Measurements from ENCODE around the gene SMPDL3A. TPM values are rescaled to one million over a fixed set of nuclear protein-coding genes. Genes with fewer than 3 reads are reported as not detected.

Gene SMPDL3A
- total and polyA plus RNA-seq, 9 donors: 3.5 to 14.1 (median 7.9) TPM

DNA sequence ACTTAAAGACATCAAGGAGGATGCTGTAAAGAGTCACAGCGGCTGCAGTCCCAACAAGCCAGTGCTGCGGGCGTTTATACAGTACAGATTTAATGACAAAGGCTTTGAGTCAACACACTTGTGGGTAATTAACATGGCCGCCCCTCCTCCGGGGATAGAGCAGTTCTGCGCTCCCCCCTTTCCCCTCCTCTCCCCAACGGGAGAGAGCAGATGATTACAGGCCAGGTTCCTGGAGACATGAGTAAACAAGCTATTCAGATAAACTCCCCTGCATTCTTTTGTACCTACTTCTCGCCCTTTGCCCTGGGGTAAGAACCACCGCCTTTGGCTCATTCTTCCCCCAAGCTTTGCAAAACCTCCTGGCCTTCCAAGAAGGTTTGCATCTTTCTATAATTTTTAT, 33.2 kb upstream of the SMPDL3A start:
- 55 to 69% (median 64%) methylated on average over 9 of the region's 9 CpGs for WGBS, 3 donors
- Histone ChIP-seq H3K27me3 (no peaks in the 10 kb centered on the region), H3K27ac (no peak overlapping the region), H3K36me3 (no peaks in the 10 kb centered on the region), H3K4me3 (no peak overlapping the region), H3K9me3 (no peaks in the 10 kb centered on the region), H3K4me1 (ENCODE audit: insufficient read depth) (no peaks in the 10 kb centered on the region)
- no peak for DNase-seq
- intact Hi-C loops (cut with DNase I): no loop called here
- TF ChIP-seq EP300 (IDR thresholded peaks at IDR 0.05): no peak
- TF ChIP-seq, protein P1, sequence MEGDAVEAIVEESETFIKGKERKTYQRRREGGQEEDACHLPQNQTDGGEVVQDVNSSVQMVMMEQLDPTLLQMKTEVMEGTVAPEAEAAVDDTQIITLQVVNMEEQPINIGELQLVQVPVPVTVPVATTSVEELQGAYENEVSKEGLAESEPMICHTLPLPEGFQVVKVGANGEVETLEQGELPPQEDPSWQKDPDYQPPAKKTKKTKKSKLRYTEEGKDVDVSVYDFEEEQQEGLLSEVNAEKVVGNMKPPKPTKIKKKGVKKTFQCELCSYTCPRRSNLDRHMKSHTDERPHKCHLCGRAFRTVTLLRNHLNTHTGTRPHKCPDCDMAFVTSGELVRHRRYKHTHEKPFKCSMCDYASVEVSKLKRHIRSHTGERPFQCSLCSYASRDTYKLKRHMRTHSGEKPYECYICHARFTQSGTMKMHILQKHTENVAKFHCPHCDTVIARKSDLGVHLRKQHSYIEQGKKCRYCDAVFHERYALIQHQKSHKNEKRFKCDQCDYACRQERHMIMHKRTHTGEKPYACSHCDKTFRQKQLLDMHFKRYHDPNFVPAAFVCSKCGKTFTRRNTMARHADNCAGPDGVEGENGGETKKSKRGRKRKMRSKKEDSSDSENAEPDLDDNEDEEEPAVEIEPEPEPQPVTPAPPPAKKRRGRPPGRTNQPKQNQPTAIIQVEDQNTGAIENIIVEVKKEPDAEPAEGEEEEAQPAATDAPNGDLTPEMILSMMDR (IDR thresholded peaks at IDR 0.05): no peak
- TF ChIP-seq POLR2A (IDR thresholded peaks at IDR 0.05): no peak

DNA sequence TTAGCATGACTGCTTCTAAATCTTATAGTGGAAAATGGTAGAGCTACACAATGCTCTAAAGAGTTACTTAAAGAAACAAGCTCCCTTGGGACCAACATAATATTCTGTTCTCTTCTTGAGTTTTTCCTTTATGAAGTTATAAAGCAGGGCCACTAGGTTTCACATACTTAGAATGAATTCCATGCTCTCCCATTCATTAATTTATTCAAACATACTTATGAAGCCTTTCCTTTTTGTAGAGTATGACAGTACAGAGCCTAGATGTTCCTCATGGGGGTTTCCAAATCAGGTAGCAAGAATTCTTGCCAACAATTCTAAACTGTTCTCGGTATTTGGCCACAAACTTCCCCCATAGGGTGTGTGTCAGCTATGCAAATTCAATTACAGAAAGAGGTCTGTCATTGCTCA, 30.1 kb upstream of the SMPDL3A start:
- Histone ChIP-seq H3K4me3 (no peak overlapping the region), H3K27ac (no peak overlapping the region), H3K36me3 (no peaks in the 10 kb centered on the region), H3K4me1 (ENCODE audit: insufficient read depth) (no peaks in the 10 kb centered on the region), H3K9me3 (no peaks in the 10 kb centered on the region), H3K27me3 (no peaks in the 10 kb centered on the region)
- TF ChIP-seq, protein P1 (IDR thresholded peaks at IDR 0.05): no peak
- TF ChIP-seq POLR2A (IDR thresholded peaks at IDR 0.05) (no peak), EP300 (IDR thresholded peaks at IDR 0.05) (no peak)
- intact Hi-C loops (cut with DNase I): no loop called here
- WGBS, 3 donors: 46 to 63% (median 56%) methylated on average over 1 of the region's 1 CpG
- DNase-seq: no peak

DNA sequence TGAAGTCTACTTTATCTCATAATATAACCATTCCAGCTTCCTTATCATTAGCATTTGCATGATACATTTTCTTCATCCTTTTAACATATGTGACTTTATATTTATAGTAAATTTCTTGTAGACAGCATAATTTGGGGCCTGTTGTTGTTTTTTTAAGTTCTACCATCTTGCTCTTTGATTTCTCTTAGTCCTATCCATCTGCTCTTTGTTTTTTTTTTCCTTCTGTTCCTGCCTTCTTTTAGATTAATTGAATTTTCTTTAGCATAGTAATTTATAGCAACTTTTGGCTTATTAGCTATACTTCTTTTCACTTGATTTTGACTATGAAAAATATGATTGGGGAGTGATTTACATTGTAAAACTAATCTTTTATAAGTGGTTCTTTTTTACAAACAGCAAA, 28.7 kb upstream of the SMPDL3A start:
- no peak for DNase-seq
- Histone ChIP-seq H3K36me3 (no peaks in the 10 kb centered on the region), H3K4me3 (no peak overlapping the region), H3K27ac (no peak overlapping the region), H3K27me3 (no peaks in the 10 kb centered on the region), H3K9me3 (no peaks in the 10 kb centered on the region), H3K4me1 (ENCODE audit: insufficient read depth) (no peaks in the 10 kb centered on the region)
- intact Hi-C loops (cut with DNase I): no loop called here
- no peak for TF ChIP-seq POLR2A (IDR thresholded peaks at IDR 0.05)
- TF ChIP-seq EP300 (IDR thresholded peaks at IDR 0.05): no peak
- TF ChIP-seq, protein P1 (IDR thresholded peaks at IDR 0.05): no peak

DNA sequence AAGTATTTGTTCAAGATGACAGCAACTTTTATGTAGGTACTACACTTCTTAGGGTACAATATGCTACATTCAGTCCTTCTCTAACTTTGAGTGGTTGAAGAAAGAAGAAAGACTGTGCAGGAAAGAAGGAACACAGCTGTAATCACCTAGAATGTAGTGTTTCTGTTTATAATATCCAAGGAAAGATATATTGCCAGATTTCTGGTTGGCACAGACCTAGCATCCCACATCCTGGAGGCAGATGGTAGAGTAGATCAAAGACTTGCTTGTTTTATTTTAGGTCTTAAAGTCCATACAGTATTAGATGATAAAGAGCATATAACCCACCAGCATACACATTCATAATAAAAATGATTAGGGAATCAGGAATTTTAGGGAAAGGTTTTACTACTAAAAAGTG, 22.8 kb upstream of the SMPDL3A start:
- no peak for DNase-seq

More for the DNA sequence above, 22.8 kb upstream of the SMPDL3A start:
- TF ChIP-seq, protein P1 (IDR thresholded peaks at IDR 0.05): no peak
- no peak for TF ChIP-seq EP300 (IDR thresholded peaks at IDR 0.05)
- no peak for TF ChIP-seq POLR2A (IDR thresholded peaks at IDR 0.05)
- H3K9me3 ChIP-seq: no peaks in the 10 kb centered on the region
- no peak overlapping the region for H3K4me3 ChIP-seq
- H3K27me3 ChIP-seq: no peaks in the 10 kb centered on the region
- H3K4me1 ChIP-seq (ENCODE audit: insufficient read depth): no peaks in the 10 kb centered on the region
- H3K36me3 ChIP-seq: no peaks in the 10 kb centered on the region
- no peak overlapping the region for H3K27ac ChIP-seq
- intact Hi-C loops (cut with DNase I): no loop called here

Measured in ovary (tissue), 9 donors.